ENCODE results near the gene TMEM151A. TPM values are rescaled to one million over a fixed set of nuclear protein-coding genes. Genes with fewer than 3 reads are reported as not detected.
A peak's percentile ranks its signal among the peaks of the same experiment; 100 is the strongest.

Gene TMEM151A
- total RNA-seq, 2 experiments from 2014 or later: 0.11 to 0.14 TPM

GRCh38 chr11:66268244-66268951 is 23.3 kb upstream of the TMEM151A start, which contains the start of gene RAB1B:
RAB1B (plus strand) TSS chr11:66268639; CDS start chr11:66268680, 41 bp downstream.
- Mint-ChIP-seq H3K36me3 (ENCODE audit: low read depth) (peaks cover 62% of the 10 kb centered on the region), H3K9me3 (no peaks in the 10 kb centered on the region), H3K27me3 (no peaks in the 10 kb centered on the region), H3K4me1 (ENCODE audit: low read depth) (peaks cover 45% of the 10 kb centered on the region), H3K4me3 (peak within 1 kb of the TSS; percentile 96), H3K27ac (peak within 1 kb of the TSS; percentile 100)
- DNase-seq (peak; percentile 99 to 100 (median 100)), ATAC-seq (ENCODE audit: poor library complexity) (peak; percentile 82)
- intact Hi-C loops (cut with DNase I, micrococcal nuclease): loop anchor here (1.0 to 10.0 kb wide), 4 partner anchors 14 to 554 kb away; partner anchors contain the start of genes KAT5 (in 1 of the 2), SF3B2 (in 1 of the 2) and YIF1A (in 1 of the 2)
- Histone ChIP-seq H3K9me3 (ENCODE audit: control insufficient read depth in 1 of 2, insufficient read depth in 1 of 2, low read length in 2 of 2) (no peaks in the 10 kb centered on the region), H3K4me3 (ENCODE audit: low read length) (peak within 1 kb of the TSS; percentile 99), H3K27me3 (ENCODE audit: control insufficient read depth in 1 of 2, insufficient read depth in 2 of 2, low read length in 2 of 2) (no peaks in the 10 kb centered on the region), H3K36me3 (ENCODE audit: insufficient read depth, low read length) (peaks cover 46% of the 10 kb centered on the region), H3K4me1 (ENCODE audit: insufficient read depth, low read length) (peaks cover 58% of the 10 kb centered on the region), H3K27ac (ENCODE audit: low read depth in 1 of 2, low read length in 2 of 2) (peak within 1 kb of the TSS; percentile 83 to 87)
- CTCF ChIA-PET: interaction anchor here (1.3 to 5.6 kb wide), 2 partner anchors 13 to 20 kb away, joined by 7 to 36 read pairs; partner anchors contain the start of gene YIF1A
- POLR2A ChIA-PET: interaction anchor here (0.8 to 3.9 kb wide), 14 partner anchors 9 to 410 kb away, joined by 3 to 34 read pairs (median 4); partner anchors contain the start of genes BANF1, CCDC85B, CNIH2 and EIF1AD
- TF ChIP-seq CTCF (IDR thresholded peaks at IDR 0.05): no peak

GRCh38 chr11:66268952-66269905 is 22.5 kb upstream of the TMEM151A start:
- no peak for TF ChIP-seq CTCF (IDR thresholded peaks at IDR 0.05)
- no peaks in the 10 kb centered on the region for H3K9me3 ChIP-seq (ENCODE audit: control insufficient read depth in 1 of 2, insufficient read depth in 1 of 2, low read length in 2 of 2)
- Mint-ChIP-seq H3K27ac (peak overlapping the region; percentile 100), H3K4me3 (peak overlapping the region; percentile 96), H3K36me3 (ENCODE audit: low read depth) (peaks cover 67% of the 10 kb centered on the region), H3K27me3 (no peaks in the 10 kb centered on the region), H3K4me1 (ENCODE audit: low read depth) (peaks cover 51% of the 10 kb centered on the region), H3K9me3 (no peaks in the 10 kb centered on the region)
- ChIA-PET CTCF (interaction anchor here (5.6 kb wide), 1 partner anchor 12 kb away, joined by 36 read pairs; no protein-coding TSS in a partner anchor), POLR2A (interaction anchor here (1.2 to 3.9 kb wide), 3 partner anchors 11 to 103 kb away, joined by 4 to 34 read pairs (median 31); partner anchors contain the start of genes CNIH2 and YIF1A)
- peaks cover 47% of the 10 kb centered on the region for H3K36me3 ChIP-seq (ENCODE audit: insufficient read depth, low read length)
- H3K4me1 ChIP-seq (ENCODE audit: insufficient read depth, low read length): peaks cover 58% of the 10 kb centered on the region
- H3K4me3 ChIP-seq (ENCODE audit: low read length): peak overlapping the region; percentile 99
- intact Hi-C loops (cut with DNase I, micrococcal nuclease): loop anchor here (1.0 to 10.0 kb wide), 4 partner anchors 13 to 554 kb away; partner anchors contain the start of genes KAT5 (in 1 of the 2), SF3B2 (in 1 of the 2) and YIF1A (in 1 of the 2)
- DNase-seq: peak in 1 of 14 experiments; percentile 27
- no peak for ATAC-seq (ENCODE audit: poor library complexity)
- no peaks in the 10 kb centered on the region for H3K27me3 ChIP-seq (ENCODE audit: control insufficient read depth in 1 of 2, insufficient read depth in 2 of 2, low read length in 2 of 2)
- H3K27ac ChIP-seq (ENCODE audit: low read depth in 1 of 2, low read length in 2 of 2): peak overlapping the region; percentile 83 to 87

DNA sequence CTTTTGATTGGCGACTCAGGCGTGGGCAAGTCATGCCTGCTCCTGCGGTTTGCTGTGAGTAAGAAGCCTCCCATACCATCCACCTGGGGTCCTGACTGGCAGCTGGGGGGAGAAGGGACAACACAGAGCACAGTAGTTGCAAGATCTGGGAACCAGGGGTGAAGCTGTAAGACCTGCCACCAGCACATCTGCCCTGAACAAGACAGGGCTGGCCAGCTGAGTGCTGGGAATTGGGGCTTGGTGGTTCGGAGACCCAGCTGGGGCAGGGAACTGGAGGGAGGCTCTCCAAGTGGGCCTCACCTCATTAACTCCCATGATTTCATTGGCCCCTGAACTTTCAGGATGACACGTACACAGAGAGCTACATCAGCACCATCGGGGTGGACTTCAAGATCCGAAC is 19.9 kb upstream of the TMEM151A start:
- DNase-seq (no peak), ATAC-seq (ENCODE audit: poor library complexity) (no peak)
- H3K27ac Mint-ChIP-seq: no peak overlapping the region
- no peaks in the 10 kb centered on the region for H3K9me3 Mint-ChIP-seq
- ChIA-PET CTCF (interaction anchor here (0.9 to 1.4 kb wide), 2 partner anchors 49 to 560 kb away, joined by 3 to 5 read pairs; partner anchors contain the start of gene KAT5), POLR2A (interaction anchor here (1.6 kb wide), 1 partner anchor 17 kb away, joined by 5 read pairs; the partner anchor contains the start of gene YIF1A)
- no peak for TF ChIP-seq CTCF (IDR thresholded peaks at IDR 0.05)
- Histone ChIP-seq H3K4me1 (ENCODE audit: insufficient read depth, low read length) (peaks cover 54% of the 10 kb centered on the region), H3K4me3 (ENCODE audit: low read length) (no peak overlapping the region), H3K27me3 (ENCODE audit: control insufficient read depth in 1 of 2, insufficient read depth in 2 of 2, low read length in 2 of 2) (no peaks in the 10 kb centered on the region), H3K36me3 (ENCODE audit: insufficient read depth, low read length) (peaks cover 54% of the 10 kb centered on the region), H3K9me3 (ENCODE audit: control insufficient read depth in 1 of 2, insufficient read depth in 1 of 2, low read length in 2 of 2) (no peaks in the 10 kb centered on the region), H3K27ac (ENCODE audit: low read depth in 1 of 2, low read length in 2 of 2) (no peak overlapping the region)
- intact Hi-C loops (cut with DNase I, micrococcal nuclease): no loop called here
- no peaks in the 10 kb centered on the region for H3K27me3 Mint-ChIP-seq
- H3K4me3 Mint-ChIP-seq: peak overlapping the region; percentile 45
- H3K4me1 Mint-ChIP-seq (ENCODE audit: low read depth): peaks cover 48% of the 10 kb centered on the region
- H3K36me3 Mint-ChIP-seq (ENCODE audit: low read depth): peaks cover 84% of the 10 kb centered on the region
